ENCODE measurements around the gene FUOM.

- TF ChIP-seq REST (IDR thresholded peaks at IDR 0.05; ENCODE audit: low read depth, low read length) (no peak), PBX3 (IDR thresholded peaks at IDR 0.05) (no peak), POLR2AphosphoS5 (IDR thresholded peaks at IDR 0.05; ENCODE audit: low read depth, low read length) (no peak), RCOR1 (IDR thresholded peaks at IDR 0.05; ENCODE audit: low read length) (no peak), USF2 (IDR thresholded peaks at IDR 0.05; ENCODE audit: borderline replicate concordance, low read depth, low read length) (no peak), MAX (IDR thresholded peaks at IDR 0.05; ENCODE audit: low read depth) (no peak)
Observed at GRCh38 chr10:133364645-133365431, 7.0 kb upstream of the FUOM start.

All from SK-N-SH (cell line).